Inflammatory macrophage (primary cell): ENCODE measurements around the gene TMEM82.

Source experiments
- DNase-seq, 2 donors: peaks; one replicate each; pipeline ENCODE4 v3.0.0-alpha.2; 2020 to 2022

Gene TMEM82

GRCh38 chr1:15736038-15736891 lies 6.0 kb upstream of the TMEM82 start, which contains the start of gene SLC25A34:
Gene SLC25A34 (plus strand): TSS chr1:15736258. CDS start chr1:15736486, 228 bp downstream.
- no peak for DNase-seq

GRCh38 chr1:15736892-15737261 lies 5.4 kb upstream of the TMEM82 start:
- DNase-seq: no peak

GRCh38 chr1:15737324-15738319 lies 4.7 kb upstream of the TMEM82 start:
- no peak for DNase-seq

- DNase-seq: no peak
These were observed 3.7 kb upstream of the TMEM82 start for GRCh38 chr1:15738416-15739113.

GRCh38 chr1:15739259-15739658 lies 3.0 kb upstream of the TMEM82 start:
- no peak for DNase-seq

- DNase-seq: no peak
These were observed 2.6 kb upstream of the TMEM82 start for GRCh38 chr1:15739745-15740144.

GRCh38 chr1:15740924-15741850 lies 1.1 kb upstream of the TMEM82 start:
- DNase-seq: peak; percentile 29 to 55

GRCh38 chr1:15744122-15744679 lies 1.9 kb downstream of the TMEM82 start:
- no peak for DNase-seq

GRCh38 chr1:15747378-15747777 lies 5.1 kb downstream of the TMEM82 start:
- DNase-seq: no peak

GRCh38 chr1:15748264-15748663 lies 6.0 kb downstream of the TMEM82 start:
- no peak for DNase-seq

- no peak for DNase-seq
These were observed 6.5 kb downstream of the TMEM82 start for GRCh38 chr1:15748690-15749398.

GRCh38 chr1:15749399-15750291 lies 7.3 kb downstream of the TMEM82 start:
- DNase-seq: no peak

- DNase-seq: no peak
These were observed 8.6 kb downstream of the TMEM82 start for GRCh38 chr1:15750924-15751323.

- DNase-seq: no peak
These were observed 9.4 kb downstream of the TMEM82 start for GRCh38 chr1:15751717-15752116.

GRCh38 chr1:15753776-15754175 lies 11.5 kb downstream of the TMEM82 start:
- DNase-seq: no peak

- no peak for DNase-seq
These were observed 12.8 kb downstream of the TMEM82 start for GRCh38 chr1:15755021-15755645.

- DNase-seq: no peak
These were observed 13.3 kb downstream of the TMEM82 start for GRCh38 chr1:15755646-15756040.

- no peak for DNase-seq
These were observed 14.1 kb downstream of the TMEM82 start for GRCh38 chr1:15756143-15757015.
